Ectodermal cell (in vitro differentiated cells): ENCODE measurements around the gene MAB21L4.

Source experiments
- H3K27ac ChIP-seq: 2 replicates; pipeline ENCODE4 v1.7.0; 2013; ENCODE audit warnings: mild to moderate bottlenecking, low read depth, low read length; ENCODE audit not compliant: insufficient read depth, poor library complexity, severe bottlenecking
- H3K27me3 ChIP-seq: 2 replicates; pipeline ENCODE4 v1.7.0; 2013; ENCODE audit warnings: mild to moderate bottlenecking, low read length; ENCODE audit not compliant: insufficient read depth, control insufficient read depth, poor library complexity, severe bottlenecking
- H3K36me3 ChIP-seq: one replicate; pipeline ENCODE4 v1.7.0; 2013; ENCODE audit warnings: low read length; ENCODE audit not compliant: control insufficient read depth, insufficient read depth
- H3K4me1 ChIP-seq: one replicate; pipeline ENCODE4 v1.7.0; 2013; ENCODE audit warnings: low read length; ENCODE audit not compliant: control insufficient read depth, insufficient read depth
- H3K4me3 ChIP-seq: 2 replicates; pipeline ENCODE4 v1.7.0; 2013; ENCODE audit warnings: low read depth, low read length, control low read depth; ENCODE audit not compliant: insufficient read depth
- H3K9me3 ChIP-seq: 2 replicates; pipeline ENCODE4 v1.7.0; 2013; ENCODE audit warnings: mild to moderate bottlenecking, low read length, moderate library complexity; ENCODE audit not compliant: control insufficient read depth
- WGBS, 2 experiments: methylation state at CpG; one replicate each; pipeline ENCODE4 v1.1.7; 2013; ENCODE audit warnings: missing lambda C conversion rate in 2 of 2; 5-methylcytosine and 5-hydroxymethylcytosine counted together

Gene MAB21L4

DNA sequence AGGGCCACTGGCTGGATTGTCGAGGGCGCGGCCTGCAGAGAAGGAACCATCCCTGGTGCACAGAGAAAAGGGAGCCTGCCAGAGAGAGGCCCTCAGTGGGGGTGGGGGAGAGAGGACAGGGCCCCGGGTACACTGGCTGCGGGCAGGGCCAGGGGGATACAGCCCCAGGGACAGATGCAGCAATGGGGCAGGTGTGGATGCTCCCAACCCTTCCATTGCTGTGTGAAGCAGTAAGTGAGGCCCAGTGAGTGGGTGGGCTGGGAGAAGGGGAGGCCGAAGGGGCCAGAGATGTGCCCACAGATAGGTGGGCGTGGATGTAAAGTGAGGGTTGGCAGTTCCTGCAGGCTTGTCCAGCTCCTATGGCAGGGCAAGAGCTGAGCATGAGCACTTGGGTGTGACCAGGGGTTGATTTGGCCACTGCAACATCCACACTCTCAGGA, 19.9 kb downstream of the MAB21L4 start:
- WGBS, 2 experiments, result 80 to 81% methylated on average over 7 of the region's 7 CpGs
- no peaks in the 10 kb centered on the region for H3K36me3 ChIP-seq
- no peaks in the 10 kb centered on the region for H3K4me1 ChIP-seq
- H3K27me3 ChIP-seq, result no peaks in the 10 kb centered on the region
- no peak overlapping the region for H3K4me3 ChIP-seq
- H3K27ac ChIP-seq, result no peak overlapping the region
- H3K9me3 ChIP-seq, result no peaks in the 10 kb centered on the region

GRCh38 chr2:240875228-240876034, 20.5 kb downstream of the MAB21L4 start:
- Histone ChIP-seq H3K4me1 (no peaks in the 10 kb centered on the region), H3K27ac (no peak overlapping the region), H3K27me3 (no peaks in the 10 kb centered on the region), H3K9me3 (no peaks in the 10 kb centered on the region), H3K36me3 (no peaks in the 10 kb centered on the region), H3K4me3 (no peak overlapping the region)
- 93% methylated on average over 22 of the region's 22 CpGs for WGBS, 2 experiments

- H3K27ac ChIP-seq, result no peak overlapping the region
- H3K36me3 ChIP-seq, result no peaks in the 10 kb centered on the region
- 93 to 95% methylated on average over 12 of the region's 12 CpGs for WGBS, 2 experiments
- H3K4me1 ChIP-seq, result no peaks in the 10 kb centered on the region
- no peak overlapping the region for H3K4me3 ChIP-seq
- H3K9me3 ChIP-seq, result no peaks in the 10 kb centered on the region
- no peaks in the 10 kb centered on the region for H3K27me3 ChIP-seq
These were observed 21.2 kb downstream of the MAB21L4 start for GRCh38 chr2:240874715-240875227.

GRCh38 chr2:240873805-240874714, 21.9 kb downstream of the MAB21L4 start:
- Histone ChIP-seq H3K4me3 (no peak overlapping the region), H3K27me3 (no peaks in the 10 kb centered on the region), H3K27ac (no peak overlapping the region), H3K9me3 (no peaks in the 10 kb centered on the region), H3K36me3 (no peaks in the 10 kb centered on the region), H3K4me1 (no peaks in the 10 kb centered on the region)
- WGBS, 2 experiments, result 87% methylated on average over 33 of the region's 33 CpGs

DNA sequence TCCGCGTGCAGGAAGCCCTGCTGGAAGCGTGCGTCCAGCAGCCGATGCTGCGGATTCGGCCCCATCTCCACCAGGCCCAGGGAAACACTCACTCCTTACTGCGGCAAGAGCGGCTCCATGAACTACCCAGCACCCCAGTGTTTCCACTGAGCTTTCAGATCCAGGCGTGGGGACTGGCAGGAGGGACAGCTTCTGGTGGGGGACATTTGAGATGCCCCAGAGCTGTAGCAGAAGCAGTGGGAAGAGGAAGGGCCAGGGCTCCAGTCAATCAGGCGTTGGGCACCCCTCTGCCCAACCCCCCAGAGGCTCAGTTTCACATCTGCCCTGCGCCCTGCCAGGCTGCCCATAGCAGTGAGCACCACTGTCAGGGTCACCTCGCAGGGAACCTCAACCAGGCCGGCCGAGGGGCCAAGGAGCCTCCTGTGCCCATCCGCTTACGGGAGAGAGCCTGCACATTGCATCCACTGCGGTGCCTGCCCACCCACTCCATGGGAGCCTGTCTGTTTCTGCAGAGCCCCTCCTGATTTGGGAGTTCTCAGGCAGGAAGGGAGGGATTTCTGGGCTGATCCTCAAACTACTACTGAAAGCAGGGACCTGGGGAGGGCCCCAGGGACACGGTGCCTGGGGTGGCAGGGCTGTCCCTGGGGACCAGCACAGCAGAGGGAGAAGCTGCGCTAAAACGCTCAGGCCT, 22.7 kb downstream of the MAB21L4 start:
- Histone ChIP-seq H3K36me3 (no peaks in the 10 kb centered on the region), H3K27me3 (no peaks in the 10 kb centered on the region), H3K4me3 (no peak overlapping the region), H3K9me3 (no peaks in the 10 kb centered on the region), H3K27ac (no peak overlapping the region), H3K4me1 (no peaks in the 10 kb centered on the region)
- 91 to 94% methylated on average over 21 of the region's 21 CpGs for WGBS, 2 experiments

- WGBS, 2 experiments, result 93 to 94% methylated on average over 17 of the region's 17 CpGs
- Histone ChIP-seq H3K4me1 (no peaks in the 10 kb centered on the region), H3K9me3 (no peaks in the 10 kb centered on the region), H3K27me3 (no peaks in the 10 kb centered on the region), H3K27ac (no peak overlapping the region), H3K36me3 (no peaks in the 10 kb centered on the region), H3K4me3 (no peak overlapping the region)
These were observed 23.4 kb downstream of the MAB21L4 start for GRCh38 chr2:240872317-240873097.

DNA sequence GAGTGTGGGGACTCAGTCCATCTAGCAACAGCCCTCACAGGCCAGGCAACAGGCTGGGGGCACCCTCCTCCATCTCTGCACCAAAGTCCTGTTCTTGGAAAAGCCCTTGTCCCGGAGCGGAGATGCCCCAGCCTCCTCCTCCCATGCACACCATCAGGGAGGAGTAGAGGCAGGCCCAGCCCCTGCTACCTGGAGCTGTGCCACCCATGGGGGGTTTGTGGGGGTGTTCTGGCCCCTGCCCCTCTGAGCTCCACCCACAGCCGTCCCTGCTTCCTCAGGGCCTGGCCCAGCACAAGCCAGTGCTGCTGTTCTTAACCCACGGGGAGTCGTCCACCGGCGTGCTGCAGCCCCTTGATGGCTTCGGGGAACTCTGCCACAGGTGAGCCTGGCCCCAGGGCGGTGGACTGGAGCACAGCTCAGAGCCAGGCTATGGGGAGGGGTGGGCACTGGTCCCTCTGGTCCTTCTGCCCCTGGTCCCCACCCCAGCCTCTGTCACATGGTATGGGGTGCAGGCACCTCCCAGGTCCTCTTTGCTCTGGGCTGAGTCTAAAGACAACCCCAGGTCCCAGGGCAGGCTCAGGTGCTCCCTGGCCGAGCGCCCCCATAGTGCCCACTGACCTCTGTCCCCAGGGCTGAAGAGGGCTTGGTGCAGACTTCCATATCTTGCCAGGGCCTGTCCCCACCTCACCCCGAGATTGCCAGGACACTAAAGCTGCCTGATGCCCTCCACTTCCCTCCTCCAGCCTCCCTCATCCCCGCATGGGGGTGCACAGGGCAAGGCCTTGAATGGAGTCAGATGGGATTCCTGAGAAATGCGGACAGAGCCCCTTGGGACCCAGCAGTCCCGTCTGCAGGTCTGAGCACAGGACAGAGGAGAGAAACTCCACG, 24.6 kb downstream of the MAB21L4 start:
- H3K4me1 ChIP-seq, result no peaks in the 10 kb centered on the region

GRCh38 chr2:240869956-240870875, 25.7 kb downstream of the MAB21L4 start:
- no peak overlapping the region for H3K4me3 ChIP-seq
- H3K27ac ChIP-seq, result no peak overlapping the region
- H3K36me3 ChIP-seq, result no peaks in the 10 kb centered on the region
- no peaks in the 10 kb centered on the region for H3K9me3 ChIP-seq
- H3K27me3 ChIP-seq, result no peaks in the 10 kb centered on the region
- no peaks in the 10 kb centered on the region for H3K4me1 ChIP-seq
- 91 to 93% methylated on average over 15 of the region's 15 CpGs for WGBS, 2 experiments

More for the DNA sequence above, 24.6 kb downstream of the MAB21L4 start:
- Histone ChIP-seq H3K27ac (no peak overlapping the region), H3K27me3 (no peaks in the 10 kb centered on the region), H3K4me3 (no peak overlapping the region), H3K9me3 (no peaks in the 10 kb centered on the region), H3K36me3 (no peaks in the 10 kb centered on the region)
- WGBS, 2 experiments, result 90 to 92% methylated on average over 16 of the region's 16 CpGs
